Activated CD4-positive, alpha-beta T cell treated with anti-CD3 and anti-CD28 coated beads, Interleukin-2, amount 50 U/mL, for 16 hours (primary cell): ENCODE data around the gene KTN1.

ENCODE experiments used
- DNase-seq: peaks from one replicate; pipeline ENCODE4 v3.0.0-alpha.2; 2020

The KTN1 gene

DNA sequence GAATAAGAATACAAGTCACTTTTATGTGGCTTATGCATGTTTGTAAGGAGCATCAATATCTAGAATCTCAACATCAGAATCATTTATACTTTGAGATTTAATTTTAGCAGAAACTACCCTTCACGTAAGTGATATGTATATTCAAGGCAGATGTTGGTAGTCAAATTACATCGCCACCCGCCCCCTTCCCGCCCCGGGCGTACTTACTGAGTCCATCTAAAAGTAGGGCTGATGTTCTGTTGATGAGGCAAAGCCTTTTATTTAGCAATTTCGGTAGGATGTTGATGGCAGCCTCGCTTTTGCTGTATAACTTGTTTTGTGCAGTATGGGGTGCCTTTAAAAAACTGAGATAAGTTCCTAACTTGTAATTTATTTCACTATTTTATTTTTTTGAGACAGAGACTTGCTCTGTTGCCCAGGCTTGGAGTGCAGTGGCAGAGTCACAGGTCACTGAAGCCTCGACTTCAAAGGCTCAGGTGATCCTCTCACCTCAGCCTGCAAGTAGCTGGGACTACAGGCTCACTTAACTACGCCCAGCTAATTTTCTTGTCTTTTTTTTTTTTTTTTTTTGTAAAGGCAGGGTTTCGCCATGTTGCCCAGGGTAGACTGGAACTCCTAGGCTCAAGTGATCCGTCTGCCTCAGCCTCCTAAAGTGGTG, 30.8 kb downstream of the KTN1 start:
- no peak for DNase-seq

DNA sequence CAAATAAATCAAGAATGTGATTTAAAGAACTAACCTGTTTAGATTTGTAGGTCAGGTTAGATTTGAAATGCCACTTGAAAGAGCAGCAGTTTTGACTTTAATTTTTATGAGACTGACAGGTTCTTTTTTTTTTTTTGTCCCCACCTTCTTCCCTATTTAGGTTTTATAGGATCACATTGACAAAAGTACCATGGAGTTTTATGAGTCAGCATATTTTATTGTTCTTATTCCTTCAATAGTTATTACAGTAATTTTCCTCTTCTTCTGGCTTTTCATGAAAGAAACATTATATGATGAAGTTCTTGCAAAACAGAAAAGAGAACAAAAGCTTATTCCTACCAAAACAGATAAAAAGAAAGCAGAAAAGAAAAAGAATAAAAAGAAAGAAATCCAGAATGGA, 31.9 kb downstream of the KTN1 start:
- DNase-seq, result no peak

DNA sequence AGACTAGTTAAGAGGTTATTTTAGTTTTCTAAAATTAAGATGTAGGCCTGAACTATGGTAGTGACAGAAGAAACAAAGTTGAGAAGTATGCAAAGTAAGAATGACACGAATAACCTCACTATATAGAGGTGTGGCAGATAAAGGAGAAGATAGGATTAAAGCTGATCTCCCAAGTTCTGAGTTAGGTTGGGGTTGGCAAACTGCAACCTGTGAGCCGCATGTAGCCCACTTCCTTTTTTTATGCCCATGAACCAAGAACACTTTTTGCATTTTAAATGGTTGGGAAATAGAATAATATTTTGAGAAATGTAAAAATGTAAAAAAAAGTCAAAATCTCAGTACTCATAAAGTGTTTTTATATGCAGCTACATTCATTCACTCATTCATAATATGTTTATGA, 34.3 kb downstream of the KTN1 start:
- DNase-seq, result no peak

DNA sequence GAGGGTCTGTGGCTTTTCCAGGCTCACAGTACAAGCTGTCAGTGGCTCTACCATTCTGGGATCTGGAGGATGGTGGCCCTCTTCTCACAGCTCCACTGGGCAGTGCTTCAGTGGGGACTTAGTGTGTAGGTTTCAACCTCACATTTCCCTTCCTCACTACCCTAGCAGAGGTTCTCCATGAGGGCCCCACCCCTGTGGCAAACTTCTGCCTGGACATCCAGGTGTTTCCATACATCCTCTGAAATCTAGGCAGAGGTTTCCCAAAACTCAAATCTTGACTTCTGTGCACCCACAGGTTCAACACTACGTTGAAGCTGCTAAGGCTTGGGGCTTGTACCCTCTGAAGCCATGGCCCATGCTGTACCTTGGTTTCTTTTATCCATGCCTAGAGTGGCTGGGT, 40.3 kb downstream of the KTN1 start:
- DNase-seq, result no peak

DNA sequence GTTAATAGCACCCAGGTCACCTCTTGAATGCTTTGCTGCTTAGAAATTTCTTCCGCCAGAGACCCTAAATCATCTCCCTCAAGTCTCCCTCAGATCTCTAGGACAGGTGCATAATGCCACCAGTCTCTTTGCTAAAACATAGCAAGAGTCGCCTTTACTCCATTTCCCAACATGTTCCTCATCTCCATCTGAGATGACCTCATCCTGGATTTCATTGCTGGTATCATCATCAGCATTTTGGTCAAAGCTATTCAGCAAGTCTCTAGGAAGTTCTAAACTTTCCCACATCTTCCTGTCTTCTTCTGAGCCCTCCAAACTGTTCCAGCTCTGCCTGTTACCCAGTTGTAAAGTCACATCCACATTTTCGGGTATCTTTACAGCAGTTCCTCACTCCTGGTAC, 41.0 kb downstream of the KTN1 start:
- DNase-seq, result no peak

DNA sequence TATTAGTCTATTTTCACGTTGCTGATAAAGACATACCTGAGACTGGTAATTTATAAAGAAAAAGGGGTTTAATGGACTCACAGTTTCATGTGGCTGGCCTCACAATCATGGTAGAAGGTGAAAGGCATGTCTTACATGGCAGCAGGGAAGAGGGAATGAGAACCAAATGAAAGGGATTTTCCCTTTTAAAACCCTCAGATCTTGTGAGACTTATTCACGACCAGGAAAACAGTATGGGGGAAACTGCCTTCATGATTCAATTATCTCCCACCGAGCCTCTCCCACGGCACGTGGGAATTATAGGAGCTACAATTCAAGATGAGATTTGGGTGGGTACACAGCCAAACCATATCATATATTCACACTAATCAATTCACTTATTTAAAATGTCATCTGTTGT, 41.4 kb downstream of the KTN1 start:
- DNase-seq, result no peak

DNA sequence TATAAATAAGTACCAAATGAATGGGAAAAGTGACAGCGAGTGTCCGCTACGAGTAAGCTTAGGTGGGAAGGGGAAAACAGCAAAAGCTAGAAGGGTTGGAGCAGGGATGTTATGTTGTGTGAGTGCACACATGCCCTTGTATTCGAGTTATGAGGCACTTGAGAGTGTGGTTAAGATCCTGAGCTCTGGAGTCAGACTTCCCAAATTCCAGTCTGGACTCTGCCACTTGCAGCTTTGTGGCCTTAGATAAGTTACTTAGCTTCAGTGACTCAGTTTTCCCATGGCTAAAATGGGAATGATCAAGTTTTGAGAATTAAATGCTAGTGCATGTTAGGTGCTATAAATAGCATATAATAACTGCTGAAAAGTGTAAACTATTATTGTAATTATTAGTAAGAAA, 44.9 kb downstream of the KTN1 start:
- DNase-seq, result no peak

DNA sequence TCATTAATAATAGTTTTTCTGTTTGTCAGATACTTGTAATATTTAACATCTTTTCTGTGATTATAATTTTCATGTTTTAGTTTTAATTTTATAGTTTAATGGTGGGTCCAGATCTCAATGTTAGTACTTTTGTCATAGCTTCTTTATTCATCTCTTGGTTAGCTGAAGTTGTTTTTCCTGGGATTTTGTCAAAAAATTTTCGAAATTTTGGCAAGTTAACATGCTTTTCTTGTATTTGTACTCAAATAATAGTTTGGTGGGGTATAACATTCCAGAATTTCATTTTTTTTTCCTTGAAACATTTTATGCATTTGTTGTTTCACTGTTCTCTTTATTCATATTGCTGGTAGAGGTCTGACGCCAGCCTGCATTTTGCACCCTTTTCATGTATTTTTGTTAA, 45.5 kb downstream of the KTN1 start:
- DNase-seq, result no peak

DNA sequence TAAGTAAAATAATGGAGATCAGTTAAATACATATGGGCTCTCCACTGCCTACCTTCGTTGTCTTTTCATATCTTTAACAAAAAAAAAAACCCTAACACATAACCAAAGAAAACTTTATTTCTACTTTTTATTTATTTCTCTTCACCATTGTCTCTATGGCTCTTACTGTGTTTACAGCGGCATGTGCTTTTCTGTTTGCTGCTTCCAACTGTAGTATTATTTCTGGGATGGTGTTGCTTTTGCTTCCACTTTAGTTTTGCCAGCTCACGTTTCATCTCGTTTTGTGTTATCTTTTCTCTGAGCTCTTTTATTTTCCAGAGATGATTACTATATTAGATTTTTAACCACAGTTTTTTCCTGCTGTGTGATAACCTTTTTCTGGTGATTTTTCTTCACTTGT, 46.1 kb downstream of the KTN1 start:
- no peak for DNase-seq

DNA sequence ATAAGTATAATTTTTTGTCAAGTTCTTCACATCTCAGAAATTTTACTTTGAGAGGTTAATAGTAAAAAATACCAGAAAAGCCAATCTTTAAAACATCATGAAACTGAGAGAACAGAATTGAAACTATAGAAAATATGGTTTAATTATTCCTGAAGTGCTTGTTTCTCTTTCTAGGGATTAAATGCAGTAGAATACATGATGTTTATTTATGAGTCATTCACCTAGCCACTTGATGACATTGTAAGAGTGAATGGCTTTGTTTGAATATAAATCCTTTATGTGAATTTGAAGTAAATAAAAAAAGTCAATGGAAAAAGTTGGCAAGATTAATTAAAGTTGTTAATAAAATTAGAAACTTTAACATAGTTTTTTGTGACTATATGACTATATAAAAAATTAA, 48.4 kb downstream of the KTN1 start:
- no peak for DNase-seq

DNA sequence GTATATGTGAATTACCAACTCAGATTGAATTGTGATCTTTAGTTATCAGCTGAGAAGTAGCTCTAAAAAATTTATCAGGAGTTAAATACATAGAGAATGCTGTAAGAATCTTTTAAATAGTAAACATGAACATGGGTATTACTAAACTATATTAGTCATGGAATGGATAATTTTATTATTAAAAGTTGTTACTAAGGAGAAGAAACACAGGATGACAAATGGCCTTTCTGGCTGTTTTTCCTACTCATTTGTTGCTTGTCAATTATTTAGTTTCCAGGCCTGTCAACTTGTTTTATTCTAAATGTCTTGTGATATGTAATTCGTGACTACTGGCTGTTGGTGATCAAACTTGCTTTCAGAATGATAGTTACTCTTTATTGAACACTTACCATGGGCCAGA, 58.7 kb downstream of the KTN1 start:
- no peak for DNase-seq

DNA sequence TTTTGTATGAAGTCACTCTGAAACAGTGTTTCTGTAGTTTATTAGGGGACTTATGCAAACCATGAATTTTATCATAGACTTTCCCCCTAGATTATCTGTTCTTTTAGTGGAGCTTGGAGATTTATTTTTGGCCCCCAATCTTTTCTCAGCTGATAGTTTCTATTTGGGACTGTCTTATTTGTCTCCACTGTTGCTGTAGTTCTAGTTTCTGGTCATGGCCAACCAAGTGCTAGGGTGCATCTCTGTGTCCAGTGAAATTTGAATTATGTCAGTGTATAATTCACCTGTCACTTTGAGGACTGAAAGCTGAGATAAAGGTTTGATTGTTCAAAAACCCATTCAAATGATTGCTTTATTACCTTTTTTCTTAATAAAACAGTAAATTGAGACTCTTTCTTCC, 61.3 kb downstream of the KTN1 start:
- no peak for DNase-seq

DNA sequence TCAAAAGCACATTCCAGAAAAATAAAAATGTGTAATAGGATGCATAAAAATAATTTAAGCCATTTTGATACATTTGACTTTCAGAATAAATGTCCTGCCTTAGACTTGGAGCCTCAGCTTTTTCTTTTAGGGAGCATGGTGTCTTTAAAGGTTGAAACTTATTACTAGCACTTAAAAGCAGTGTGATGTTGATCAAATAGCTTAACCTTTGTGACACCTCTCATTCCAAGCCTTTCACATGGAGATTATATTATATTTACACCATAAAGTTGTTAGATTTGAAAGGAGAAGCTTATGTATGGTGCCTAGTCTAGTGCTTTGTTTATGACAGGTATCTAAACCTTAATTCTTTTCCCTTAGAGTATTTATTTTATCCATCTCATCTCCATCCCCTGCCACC, 61.9 kb downstream of the KTN1 start:
- DNase-seq, result no peak

DNA sequence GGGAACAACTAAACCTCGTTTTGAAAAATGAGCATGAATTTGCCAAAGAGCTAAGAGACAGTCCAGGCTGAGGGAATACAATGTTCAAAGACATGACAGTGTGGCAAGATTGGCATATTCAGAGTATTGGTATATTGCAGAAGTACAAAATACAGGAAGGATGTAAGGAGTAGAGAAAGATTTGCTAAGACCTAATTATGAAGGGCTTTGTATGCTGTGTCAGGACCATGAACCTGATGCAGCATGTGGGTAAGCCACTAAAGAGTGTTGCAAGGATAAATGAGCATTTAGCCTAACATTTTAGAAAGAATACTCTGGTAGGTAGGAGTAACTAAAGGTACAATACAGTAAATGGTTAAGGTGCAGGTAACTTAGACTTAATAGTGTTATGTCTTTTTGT, 65.1 kb downstream of the KTN1 start:
- DNase-seq, result no peak

DNA sequence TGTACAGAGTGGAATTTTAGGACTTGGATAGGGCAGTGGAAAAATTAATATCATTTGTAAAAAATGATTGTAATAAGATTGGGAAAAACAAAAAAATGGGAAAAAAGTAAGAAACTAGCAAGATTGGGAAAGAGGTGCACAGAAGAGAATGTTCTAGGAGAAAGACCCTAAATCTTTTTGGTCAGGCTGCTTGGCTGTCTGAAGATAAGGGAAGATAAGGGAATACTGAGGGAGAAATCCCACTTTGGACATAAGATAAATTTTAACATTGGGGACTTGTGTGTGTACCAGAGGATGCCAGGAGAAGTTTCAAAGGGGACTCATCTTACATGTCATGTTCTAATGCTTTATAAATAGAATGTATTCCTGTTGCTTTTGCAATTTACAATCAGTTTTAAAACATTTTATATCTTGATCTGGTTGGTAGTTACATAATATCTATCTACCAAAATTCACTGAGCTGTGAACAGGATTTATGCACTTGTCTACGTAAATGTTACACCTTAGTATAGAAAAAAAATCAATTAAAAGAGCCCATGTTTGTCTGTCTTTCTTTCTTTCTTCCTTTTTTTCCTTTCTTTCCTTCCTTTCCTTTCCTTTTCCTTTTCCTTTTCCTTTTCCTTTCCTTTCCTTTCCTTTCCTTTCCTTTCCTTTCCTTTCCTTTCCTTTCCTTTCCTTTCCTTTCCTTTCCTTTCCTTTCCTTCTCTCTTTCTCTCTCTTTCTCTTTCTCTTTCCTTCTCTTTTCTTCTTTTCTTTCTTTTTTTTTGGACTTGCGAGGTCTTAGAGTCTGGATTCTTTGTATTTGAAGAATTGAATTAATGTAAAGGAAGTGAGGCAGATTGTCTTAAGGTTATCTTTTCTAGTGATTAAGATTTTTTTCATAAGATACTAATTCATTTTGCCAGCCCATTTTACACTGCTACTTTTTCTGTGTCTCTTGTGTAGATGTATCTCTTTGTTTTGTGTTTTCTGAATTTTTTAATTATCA, 66.1 kb downstream of the KTN1 start:
- no peak for DNase-seq

DNA sequence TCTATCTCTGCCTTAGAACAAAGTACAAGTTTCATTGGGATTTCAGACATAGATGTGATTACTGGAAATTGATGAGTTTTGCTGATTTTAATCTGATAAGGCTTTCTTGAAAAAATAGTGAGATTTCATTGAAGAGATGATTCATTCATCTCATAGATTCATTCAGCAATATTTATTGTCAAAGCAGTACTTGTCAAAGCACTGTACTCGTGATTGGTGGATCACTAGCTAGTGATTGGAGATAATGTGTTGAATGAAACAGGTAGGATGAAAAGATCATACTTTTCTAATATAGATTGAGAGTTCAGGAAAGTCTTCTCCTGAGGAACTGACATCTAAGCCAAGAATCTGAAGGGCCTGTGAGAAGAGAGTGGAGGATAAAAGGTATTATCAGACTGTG, 71.0 kb downstream of the KTN1 start:
- DNase-seq, result peak; percentile 23

DNA sequence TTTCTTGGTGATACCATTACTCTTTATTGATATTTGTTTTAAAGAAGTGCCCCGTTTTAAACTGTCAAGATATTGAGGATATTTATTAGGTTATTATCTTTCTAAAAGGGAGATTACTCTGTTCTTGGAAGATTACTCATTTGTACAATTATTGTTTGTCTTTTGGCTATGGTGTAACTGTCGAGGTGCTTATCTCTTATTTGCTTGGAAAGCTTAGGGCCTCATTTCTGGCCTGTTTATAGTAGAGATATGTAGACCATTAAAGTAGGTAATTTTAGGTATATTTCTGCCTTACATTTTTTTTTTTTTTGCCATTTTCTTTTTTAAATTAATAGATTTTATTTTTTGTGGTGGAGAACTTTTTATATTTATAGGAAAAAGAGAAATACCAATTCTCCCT, 74.2 kb downstream of the KTN1 start:
- DNase-seq, result no peak

DNA sequence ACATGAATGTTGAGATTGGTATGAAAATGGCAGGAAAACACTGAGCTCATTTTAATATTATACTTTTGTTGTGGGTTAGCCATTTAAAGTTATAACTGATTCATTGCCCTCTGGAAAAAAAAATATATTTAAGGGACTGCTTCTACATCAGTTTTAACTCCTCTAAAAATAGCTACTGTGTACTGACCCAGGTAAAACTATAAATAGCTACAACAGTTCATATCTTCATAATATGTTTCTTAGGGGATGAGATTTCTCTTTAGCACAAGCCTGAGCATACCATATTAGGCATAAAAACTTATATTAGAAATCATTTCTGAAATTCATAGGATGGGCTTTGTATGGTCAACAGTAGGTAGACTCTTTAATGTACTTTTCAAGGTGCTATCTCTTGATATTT, 81.0 kb downstream of the KTN1 start:
- DNase-seq, result no peak

DNA sequence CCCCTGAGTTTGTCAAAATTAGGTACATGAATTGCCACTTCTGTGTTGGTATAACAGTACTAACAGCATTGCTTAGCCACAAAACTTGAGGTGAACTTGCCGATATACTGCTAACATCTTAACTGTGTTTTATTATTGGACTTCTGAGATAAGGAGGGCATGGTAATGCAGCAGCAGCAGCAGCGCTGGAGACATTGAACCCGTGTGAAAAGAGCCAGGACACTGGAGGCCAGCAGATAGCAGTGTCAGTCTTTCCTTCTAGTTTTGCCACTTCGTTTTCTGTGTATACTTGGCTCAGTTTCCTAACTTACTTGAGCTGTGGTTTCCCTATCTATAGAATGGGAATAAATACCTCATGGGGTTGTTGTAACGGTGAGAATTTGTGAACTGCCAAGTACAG, 82.7 kb downstream of the KTN1 start:
- DNase-seq, result no peak

DNA sequence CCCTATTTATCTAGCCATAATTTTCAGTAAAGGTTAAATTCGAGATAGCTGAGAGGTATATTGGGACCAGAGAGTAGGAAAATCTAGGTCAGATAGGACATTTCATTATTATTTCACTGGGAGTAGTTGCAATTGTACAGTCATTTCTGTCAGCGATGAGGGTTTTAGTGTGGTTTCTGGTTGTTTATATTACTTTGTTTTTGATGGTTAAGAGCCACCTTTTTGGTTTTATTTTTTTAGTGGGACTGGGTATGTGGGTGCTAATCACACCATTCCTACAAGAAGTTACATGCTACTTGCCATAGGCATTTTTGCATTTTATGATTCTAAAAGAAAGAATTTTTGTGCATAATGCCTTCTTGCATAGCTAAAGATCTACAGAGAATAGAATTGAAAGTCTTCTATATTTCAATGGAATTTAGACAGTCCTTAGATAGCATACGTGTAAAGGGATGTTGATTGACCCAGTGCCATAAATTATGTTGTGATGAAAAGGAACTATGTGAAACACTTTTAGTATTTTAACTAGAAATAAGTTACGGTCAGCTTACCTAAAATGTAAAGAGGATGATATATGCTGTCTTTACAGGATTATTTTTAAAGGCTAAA, 85.2 kb downstream of the KTN1 start:
- DNase-seq, result peak; percentile 66

DNA sequence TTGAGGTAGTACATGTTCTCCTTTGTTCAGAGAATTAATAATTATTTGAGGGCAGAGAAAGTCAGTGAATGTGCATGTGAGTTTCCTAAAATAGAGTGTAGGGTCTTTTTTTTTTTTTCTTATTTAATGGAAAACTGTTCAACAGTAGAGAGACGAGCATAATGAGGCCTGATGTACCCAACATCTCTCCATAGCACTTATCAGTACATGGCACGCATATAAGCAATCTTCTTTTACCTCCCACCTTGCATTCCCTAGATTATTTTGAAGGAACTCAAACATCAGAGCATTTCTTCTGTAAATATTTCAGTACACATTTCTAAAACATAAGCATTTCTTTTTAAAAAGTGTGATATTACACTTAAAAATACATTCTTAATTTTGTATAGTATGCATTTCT, 87.8 kb downstream of the KTN1 start:
- DNase-seq, result no peak

DNA sequence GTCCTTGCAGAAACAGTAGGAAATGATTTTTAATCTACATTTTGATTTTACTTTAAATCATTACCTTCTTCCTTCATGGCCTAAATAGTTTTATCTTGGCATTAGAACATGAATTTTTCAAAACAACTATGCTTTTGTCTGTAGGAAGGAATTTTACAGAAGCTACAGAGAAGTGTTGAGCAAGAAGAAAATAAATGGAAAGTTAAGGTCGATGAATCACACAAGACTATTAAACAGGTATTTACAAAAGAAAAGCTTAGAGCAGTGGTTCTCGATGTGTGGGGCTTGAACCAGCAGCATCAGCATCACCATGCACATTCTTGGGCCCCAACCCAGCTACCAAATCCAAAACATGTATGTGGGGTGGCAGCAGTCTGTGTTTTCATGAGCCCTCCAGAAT, 91.6 kb downstream of the KTN1 start:
- DNase-seq, result no peak

DNA sequence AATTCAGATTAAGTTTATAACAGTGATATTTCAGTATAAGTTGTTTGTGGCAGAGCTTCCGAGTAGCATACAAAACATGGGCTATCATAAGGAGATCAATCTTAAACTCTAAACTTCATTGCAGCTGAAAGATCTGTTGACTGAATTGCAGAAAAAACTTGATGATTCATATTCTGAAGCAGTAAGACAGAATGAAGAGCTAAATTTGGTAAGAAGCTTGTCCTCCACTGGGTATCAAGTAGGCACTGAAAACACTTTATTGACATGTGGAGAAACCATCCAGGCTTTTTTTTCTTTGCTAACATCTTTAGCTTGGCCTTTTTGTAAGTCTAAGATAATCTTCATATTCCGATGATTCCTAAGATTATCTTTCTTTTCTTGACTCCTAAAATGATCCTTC, 93.0 kb downstream of the KTN1 start:
- DNase-seq, result no peak

DNA sequence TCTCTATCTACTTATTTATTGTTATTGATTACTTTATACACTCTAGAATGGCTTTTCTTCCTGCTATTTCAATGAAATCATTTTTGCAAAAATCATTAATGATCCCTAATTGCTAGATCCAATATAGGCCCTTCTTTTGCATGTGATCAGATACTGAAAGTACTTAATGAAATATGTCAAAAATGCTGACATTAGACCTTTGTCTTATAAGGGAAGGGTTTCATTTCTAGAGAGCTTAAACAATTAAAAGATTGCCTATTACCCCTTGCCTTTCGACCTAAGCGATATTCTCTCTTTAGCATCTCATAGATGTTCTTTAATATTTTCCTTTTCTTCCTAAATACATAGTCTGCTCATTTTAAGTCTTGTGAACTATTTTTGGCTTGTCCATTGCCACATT, 101.1 kb downstream of the KTN1 start:
- no peak for DNase-seq
